ENCODE data around the gene VANGL2.

The VANGL2 gene

DNA sequence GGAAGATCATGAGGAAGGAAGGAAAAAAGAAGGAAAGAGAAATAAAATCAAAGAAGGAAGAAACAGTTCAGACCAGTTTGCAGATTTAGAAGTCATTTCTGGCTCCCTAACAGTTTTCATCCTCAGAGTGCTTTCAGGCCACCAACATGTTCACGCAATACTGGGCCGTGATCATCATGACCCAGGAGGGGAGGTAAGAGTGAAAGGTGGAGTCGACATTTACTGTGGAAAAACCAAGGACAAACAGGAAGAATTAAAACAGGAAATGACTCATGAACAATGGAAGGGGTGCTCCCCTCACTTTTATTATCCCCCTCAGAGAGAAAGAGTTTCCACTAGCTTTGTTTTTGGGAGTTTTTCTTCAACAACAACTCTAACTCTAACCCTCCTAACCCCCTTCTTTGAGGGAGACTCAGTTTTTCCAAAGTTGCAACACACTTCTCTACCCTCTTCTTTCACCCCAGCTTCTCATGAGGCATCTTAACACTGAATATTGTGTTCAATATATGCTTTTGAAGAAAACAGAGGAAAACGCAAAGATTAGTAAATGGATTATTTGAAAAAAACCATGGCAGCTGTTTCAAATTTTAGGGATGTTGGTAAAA, 60.4 kb downstream of the VANGL2 start:
- no peak for DNase-seq (ENCODE audit: low spot score)

DNA sequence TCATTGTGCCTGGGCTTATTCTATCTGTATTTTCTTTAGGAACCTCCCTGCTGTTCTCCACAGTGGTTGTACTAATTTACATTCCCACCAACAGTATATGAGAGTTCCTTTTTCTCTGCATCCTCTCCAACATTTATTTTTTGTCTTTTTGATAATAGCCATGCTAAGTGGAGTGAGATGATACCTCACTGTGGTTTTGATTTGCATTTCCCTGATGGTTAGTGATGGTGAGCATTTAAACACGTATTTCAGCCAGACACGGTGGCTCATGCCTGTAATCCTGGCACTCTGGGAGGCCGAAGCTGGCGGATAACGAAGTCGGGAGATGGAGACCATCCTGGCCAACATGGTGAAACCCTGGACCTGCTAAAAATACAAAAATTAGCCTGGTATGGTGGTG, 64.8 kb downstream of the VANGL2 start:
- DNase-seq (ENCODE audit: low spot score): no peak

DNA sequence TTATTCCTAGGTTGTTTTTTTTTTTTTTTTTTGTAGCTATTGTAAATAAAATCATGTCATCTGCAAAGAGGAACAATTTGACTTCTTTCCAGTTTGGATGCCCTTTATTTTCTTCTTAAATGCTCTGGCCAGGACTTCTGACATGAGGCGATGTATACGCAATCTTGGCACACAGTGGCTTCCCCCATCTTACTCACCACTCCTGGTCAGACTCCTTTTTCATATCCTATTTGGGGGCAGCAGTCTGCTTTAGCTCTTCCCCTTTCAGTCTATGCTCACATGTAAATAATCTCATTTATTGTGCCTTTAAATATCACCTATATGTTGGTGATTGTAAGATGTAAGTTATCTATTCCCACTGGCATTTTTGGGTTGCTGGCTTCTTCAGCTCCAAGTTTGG, 66.6 kb downstream of the VANGL2 start:
- DNase-seq (ENCODE audit: low spot score): no peak

DNA sequence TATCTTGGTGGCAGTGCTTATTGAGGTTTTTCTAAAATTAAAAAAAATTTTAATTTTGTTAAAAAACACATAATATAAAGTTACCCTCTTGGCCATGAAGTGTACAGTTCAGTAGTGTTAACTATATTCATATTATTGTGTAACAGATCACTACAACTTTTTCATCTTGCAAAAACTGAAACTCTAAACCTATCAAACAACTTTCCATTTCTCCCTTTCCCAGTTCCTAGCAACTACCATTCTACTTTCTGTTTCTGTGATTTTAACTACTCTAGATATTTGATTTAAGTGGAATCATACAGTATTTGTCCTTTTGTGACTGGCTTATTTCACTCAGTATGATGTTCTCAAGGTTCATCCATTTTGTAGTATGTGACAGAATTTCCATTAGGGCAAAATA, 67.2 kb downstream of the VANGL2 start:
- DNase-seq (ENCODE audit: low spot score): no peak

DNA sequence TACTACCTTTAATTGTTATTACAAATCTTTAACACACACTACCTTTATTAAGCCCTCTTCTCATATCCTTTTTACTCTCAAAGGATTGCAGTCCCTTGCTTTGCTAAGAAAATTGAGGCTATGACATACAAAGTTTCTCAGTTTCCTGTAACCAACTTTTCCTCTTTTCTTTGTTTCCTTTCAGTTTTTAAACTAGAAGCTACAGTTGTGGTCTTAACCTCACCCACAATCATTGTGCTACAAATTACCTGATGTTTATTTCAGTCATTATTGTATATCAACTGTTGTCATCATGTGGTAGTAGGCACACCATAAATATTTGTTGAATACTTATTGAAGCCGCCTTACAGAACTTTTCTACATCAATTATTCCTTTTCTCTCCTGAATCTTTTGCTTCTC, 70.9 kb downstream of the VANGL2 start:
- DNase-seq (ENCODE audit: low spot score): no peak

DNA sequence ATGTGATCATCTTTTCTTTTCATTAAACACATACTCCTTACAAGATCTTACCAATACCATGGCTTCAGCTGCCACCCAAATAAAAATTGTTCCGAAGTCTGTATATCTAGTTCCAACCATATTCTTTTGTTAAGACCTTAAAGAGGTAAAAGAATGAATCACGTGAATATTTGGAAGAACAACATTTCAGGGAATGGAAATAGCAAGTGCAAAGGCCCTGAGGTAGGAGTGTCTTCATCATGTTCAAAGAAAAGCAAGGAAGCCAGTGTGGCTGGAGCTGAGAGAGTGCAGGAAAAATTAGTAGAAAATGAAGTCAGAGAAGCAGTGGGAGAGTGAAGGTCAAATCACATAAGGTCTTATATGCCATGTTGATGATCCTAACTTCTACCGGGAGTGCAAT, 71.7 kb downstream of the VANGL2 start:
- no peak for DNase-seq (ENCODE audit: low spot score)

DNA sequence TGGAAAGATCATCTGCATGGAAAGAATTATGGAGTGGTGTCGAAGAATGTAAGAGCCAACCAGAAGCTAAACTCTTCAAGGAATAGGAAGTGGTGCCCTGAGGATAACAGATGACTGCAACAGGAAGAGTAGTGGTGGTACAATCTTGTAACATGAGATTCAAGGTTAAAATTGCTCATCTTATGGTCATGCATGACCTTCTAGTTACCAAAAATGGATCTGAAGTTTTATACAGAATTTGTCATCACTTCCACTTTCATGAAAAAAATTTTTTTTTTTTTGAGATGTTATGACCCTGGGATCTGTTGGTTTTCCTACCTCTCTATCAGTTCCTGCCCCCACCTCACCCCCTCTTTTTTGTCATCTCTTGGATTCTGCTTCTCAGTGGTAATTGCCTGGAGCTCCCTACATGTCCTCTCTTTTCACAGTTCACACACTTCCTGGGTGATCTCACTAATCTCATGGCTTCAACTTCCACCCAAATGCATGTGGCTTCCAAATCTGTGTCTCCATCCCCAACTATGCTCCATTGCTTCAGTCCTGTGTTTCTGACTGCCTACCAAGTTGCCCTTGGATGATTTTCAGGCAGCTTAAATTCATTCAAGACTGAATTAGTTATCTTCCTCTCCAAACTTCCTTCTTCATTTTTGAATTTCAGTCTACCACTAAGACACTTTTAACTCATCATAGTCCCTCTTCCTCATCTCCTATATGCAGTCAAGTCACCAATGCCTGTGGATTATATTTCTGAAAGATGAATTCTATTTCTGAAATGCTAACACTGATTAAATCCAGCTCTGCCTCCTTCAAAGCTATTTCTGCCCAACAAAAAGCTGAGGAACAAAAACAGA, 74.3 kb downstream of the VANGL2 start:
- peak; percentile 41 for DNase-seq (ENCODE audit: low spot score)

Measured in RKO (cell line).